Measurements from ENCODE around the gene KAZN. TPM values are rescaled to one million over a fixed set of nuclear protein-coding genes. Genes with fewer than 3 reads are reported as not detected.

Gene KAZN
- polyA plus RNA-seq, 1 donor from 2014 or later = 20.6 TPM

GRCh38 chr1:14946684-14947238 lies 348.3 kb downstream of the KAZN start:
- no peaks in the 10 kb centered on the region for H3K36me3 ChIP-seq (ENCODE audit: insufficient read depth, low read length)
- H3K27ac ChIP-seq (ENCODE audit: low read length) = no peak overlapping the region
- H3K27me3 ChIP-seq (ENCODE audit: insufficient read depth, low read depth, low read length) = no peaks in the 10 kb centered on the region
- no peaks in the 10 kb centered on the region for H3F3A ChIP-seq (ENCODE audit: insufficient read depth, low read length, poor library complexity, severe bottlenecking)
- TF ChIP-seq RAD21 (conservative IDR thresholded peaks at IDR 0.05) (no peak), POLR2AphosphoS5 (IDR thresholded peaks at IDR 0.05) (no peak), TAF1 (IDR thresholded peaks at IDR 0.05; ENCODE audit: low read depth) (no peak), MXI1 (conservative IDR thresholded peaks at IDR 0.05; ENCODE audit: poor library complexity, severe bottlenecking) (no peak)
- TF ChIP-seq, protein P1, sequence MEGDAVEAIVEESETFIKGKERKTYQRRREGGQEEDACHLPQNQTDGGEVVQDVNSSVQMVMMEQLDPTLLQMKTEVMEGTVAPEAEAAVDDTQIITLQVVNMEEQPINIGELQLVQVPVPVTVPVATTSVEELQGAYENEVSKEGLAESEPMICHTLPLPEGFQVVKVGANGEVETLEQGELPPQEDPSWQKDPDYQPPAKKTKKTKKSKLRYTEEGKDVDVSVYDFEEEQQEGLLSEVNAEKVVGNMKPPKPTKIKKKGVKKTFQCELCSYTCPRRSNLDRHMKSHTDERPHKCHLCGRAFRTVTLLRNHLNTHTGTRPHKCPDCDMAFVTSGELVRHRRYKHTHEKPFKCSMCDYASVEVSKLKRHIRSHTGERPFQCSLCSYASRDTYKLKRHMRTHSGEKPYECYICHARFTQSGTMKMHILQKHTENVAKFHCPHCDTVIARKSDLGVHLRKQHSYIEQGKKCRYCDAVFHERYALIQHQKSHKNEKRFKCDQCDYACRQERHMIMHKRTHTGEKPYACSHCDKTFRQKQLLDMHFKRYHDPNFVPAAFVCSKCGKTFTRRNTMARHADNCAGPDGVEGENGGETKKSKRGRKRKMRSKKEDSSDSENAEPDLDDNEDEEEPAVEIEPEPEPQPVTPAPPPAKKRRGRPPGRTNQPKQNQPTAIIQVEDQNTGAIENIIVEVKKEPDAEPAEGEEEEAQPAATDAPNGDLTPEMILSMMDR (IDR thresholded peaks at IDR 0.05; ENCODE audit: poor library complexity, severe bottlenecking) = no peak
- TF ChIP-seq, protein P2, sequence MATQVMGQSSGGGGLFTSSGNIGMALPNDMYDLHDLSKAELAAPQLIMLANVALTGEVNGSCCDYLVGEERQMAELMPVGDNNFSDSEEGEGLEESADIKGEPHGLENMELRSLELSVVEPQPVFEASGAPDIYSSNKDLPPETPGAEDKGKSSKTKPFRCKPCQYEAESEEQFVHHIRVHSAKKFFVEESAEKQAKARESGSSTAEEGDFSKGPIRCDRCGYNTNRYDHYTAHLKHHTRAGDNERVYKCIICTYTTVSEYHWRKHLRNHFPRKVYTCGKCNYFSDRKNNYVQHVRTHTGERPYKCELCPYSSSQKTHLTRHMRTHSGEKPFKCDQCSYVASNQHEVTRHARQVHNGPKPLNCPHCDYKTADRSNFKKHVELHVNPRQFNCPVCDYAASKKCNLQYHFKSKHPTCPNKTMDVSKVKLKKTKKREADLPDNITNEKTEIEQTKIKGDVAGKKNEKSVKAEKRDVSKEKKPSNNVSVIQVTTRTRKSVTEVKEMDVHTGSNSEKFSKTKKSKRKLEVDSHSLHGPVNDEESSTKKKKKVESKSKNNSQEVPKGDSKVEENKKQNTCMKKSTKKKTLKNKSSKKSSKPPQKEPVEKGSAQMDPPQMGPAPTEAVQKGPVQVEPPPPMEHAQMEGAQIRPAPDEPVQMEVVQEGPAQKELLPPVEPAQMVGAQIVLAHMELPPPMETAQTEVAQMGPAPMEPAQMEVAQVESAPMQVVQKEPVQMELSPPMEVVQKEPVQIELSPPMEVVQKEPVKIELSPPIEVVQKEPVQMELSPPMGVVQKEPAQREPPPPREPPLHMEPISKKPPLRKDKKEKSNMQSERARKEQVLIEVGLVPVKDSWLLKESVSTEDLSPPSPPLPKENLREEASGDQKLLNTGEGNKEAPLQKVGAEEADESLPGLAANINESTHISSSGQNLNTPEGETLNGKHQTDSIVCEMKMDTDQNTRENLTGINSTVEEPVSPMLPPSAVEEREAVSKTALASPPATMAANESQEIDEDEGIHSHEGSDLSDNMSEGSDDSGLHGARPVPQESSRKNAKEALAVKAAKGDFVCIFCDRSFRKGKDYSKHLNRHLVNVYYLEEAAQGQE (IDR thresholded peaks at IDR 0.05; ENCODE audit: borderline replicate concordance) = no peak
- no peak overlapping the region for H2AFZ ChIP-seq (ENCODE audit: low read depth, low read length)
- no peaks in the 10 kb centered on the region for H3K9me3 ChIP-seq (ENCODE audit: low read length)
- H3K9ac ChIP-seq (ENCODE audit: low read length) = no peak overlapping the region
- H3K9me2 ChIP-seq (ENCODE audit: insufficient read depth, low read length) = no peaks in the 10 kb centered on the region
- no peak overlapping the region for H3K4me3 ChIP-seq (ENCODE audit: low read length)
- H4K20me1 ChIP-seq (ENCODE audit: insufficient read depth) = no peaks in the 10 kb centered on the region
- H3K4me2 ChIP-seq (ENCODE audit: low read length) = no peak overlapping the region
- H3K79me2 ChIP-seq (replicated peaks; ENCODE audit: insufficient read depth, low read length) = no peaks in the 10 kb centered on the region

- Histone ChIP-seq H3K4me2 (ENCODE audit: low read length) (no peak overlapping the region), H3K4me3 (ENCODE audit: low read length) (no peak overlapping the region), H2AFZ (ENCODE audit: low read depth, low read length) (no peak overlapping the region), H3F3A (ENCODE audit: insufficient read depth, low read length, poor library complexity, severe bottlenecking) (no peaks in the 10 kb centered on the region), H3K9me2 (ENCODE audit: insufficient read depth, low read length) (no peaks in the 10 kb centered on the region), H3K79me2 (replicated peaks; ENCODE audit: insufficient read depth, low read length) (no peaks in the 10 kb centered on the region), H3K27me3 (ENCODE audit: insufficient read depth, low read depth, low read length) (no peaks in the 10 kb centered on the region), H4K20me1 (ENCODE audit: insufficient read depth) (no peaks in the 10 kb centered on the region), H3K36me3 (ENCODE audit: insufficient read depth, low read length) (no peaks in the 10 kb centered on the region), H3K9me3 (ENCODE audit: low read length) (no peaks in the 10 kb centered on the region), H3K9ac (ENCODE audit: low read length) (no peak overlapping the region), H3K27ac (ENCODE audit: low read length) (no peak overlapping the region)
- no peak for TF ChIP-seq MXI1 (conservative IDR thresholded peaks at IDR 0.05; ENCODE audit: poor library complexity, severe bottlenecking)
- no peak for TF ChIP-seq EZH2 (IDR thresholded peaks at IDR 0.05; ENCODE audit: borderline replicate concordance, insufficient read depth, low read length, poor library complexity, severe bottlenecking)
- TF ChIP-seq POLR2AphosphoS5 (IDR thresholded peaks at IDR 0.05) = no peak
- TF ChIP-seq EP300 (conservative IDR thresholded peaks at IDR 0.05; ENCODE audit: poor library complexity, severe bottlenecking) = no peak
- TF ChIP-seq RAD21 (conservative IDR thresholded peaks at IDR 0.05) = no peak
- TF ChIP-seq, protein P2 (IDR thresholded peaks at IDR 0.05; ENCODE audit: borderline replicate concordance) = no peak
- TF ChIP-seq TAF1 (IDR thresholded peaks at IDR 0.05; ENCODE audit: low read depth) = no peak
- no peak for TF ChIP-seq SMC3 (conservative IDR thresholded peaks at IDR 0.05; ENCODE audit: poor library complexity)
These were observed 348.9 kb downstream of the KAZN start for GRCh38 chr1:14947421-14947820.
